Mesenchymal stem cell (in vitro differentiated cells and primary cell): ENCODE results near the gene AGXT.

ENCODE experiments used
- DNase-seq: peaks from one replicate; pipeline ENCODE4 v3.0.0-alpha.2; 2013
- H2AFZ ChIP-seq: one replicate; pipeline ENCODE4 v1.6.1; 2013; ENCODE audit warnings: low read depth, mild to moderate bottlenecking, control low read depth, inconsistent platforms, low read length, moderate library complexity
- H2AK5ac ChIP-seq: 2 replicates; pipeline ENCODE4 v1.6.1; 2013; ENCODE audit warnings: low read length, moderate library complexity, mild to moderate bottlenecking, inconsistent platforms; ENCODE audit not compliant: severe bottlenecking
- H2BK120ac ChIP-seq: one replicate; pipeline ENCODE4 v1.6.1; 2013; ENCODE audit warnings: low read depth, mild to moderate bottlenecking, inconsistent platforms, low read length, moderate library complexity
- H2BK12ac ChIP-seq, 2 experiments: one replicate each; pipeline ENCODE4 v1.6.1; 2013; ENCODE audit warnings: inconsistent platforms in 2 of 2, low read length in 2 of 2, mild to moderate bottlenecking in 2 of 2, moderate library complexity in 2 of 2, control low read depth in 1 of 2
- H2BK15ac ChIP-seq: one replicate; pipeline ENCODE4 v1.6.1; 2013; ENCODE audit warnings: mild to moderate bottlenecking, low read depth, inconsistent platforms; ENCODE audit not compliant: poor library complexity, severe bottlenecking
- H2BK5ac ChIP-seq: 2 replicates; pipeline ENCODE4 v1.6.1; 2013; ENCODE audit warnings: low read depth, mild to moderate bottlenecking, low read length, control low read depth, inconsistent platforms; ENCODE audit not compliant: poor library complexity, severe bottlenecking
- H3K14ac ChIP-seq, 2 experiments: one replicate each; pipeline ENCODE4 v1.6.1; 2013; ENCODE audit warnings: inconsistent platforms in 2 of 2, low read length in 2 of 2, control low read depth in 1 of 2, mild to moderate bottlenecking in 1 of 2, moderate library complexity in 1 of 2
- H3K18ac ChIP-seq, 2 experiments: one replicate each; pipeline ENCODE4 v1.6.1; 2013; ENCODE audit warnings: inconsistent platforms in 2 of 2, low read length in 2 of 2, control low read depth in 1 of 2, low read depth in 1 of 2, mild to moderate bottlenecking in 1 of 2
- H3K23ac ChIP-seq, 2 experiments: one replicate each; pipeline ENCODE4 v1.6.1; 2013; ENCODE audit warnings: inconsistent platforms in 2 of 2, low read length in 2 of 2, mild to moderate bottlenecking in 2 of 2, moderate library complexity in 2 of 2, control low read depth in 1 of 2
- H3K27ac ChIP-seq: 2 replicates; pipeline ENCODE4 v1.5.1; 2013; ENCODE audit warnings: mild to moderate bottlenecking, moderate library complexity, low read length, control low read depth, inconsistent platforms; ENCODE audit not compliant: poor library complexity, severe bottlenecking
- H3K27me3 ChIP-seq, 2 experiments: 2 replicates each; pipeline versions ENCODE4 v1.6.1 to v1.7.0; 2013; ENCODE audit warnings: low read length in 2 of 2, mild to moderate bottlenecking in 2 of 2, moderate library complexity in 2 of 2, control low read depth in 1 of 2, inconsistent platforms in 1 of 2; ENCODE audit not compliant: control insufficient read depth in 1 of 2, insufficient read depth in 1 of 2
- H3K36me3 ChIP-seq, 2 experiments: 2 replicates each; pipeline versions ENCODE4 v1.6.1 to v1.7.0; 2013; ENCODE audit warnings: low read length in 2 of 2, control low read depth in 1 of 2, inconsistent platforms in 1 of 2, low read depth in 1 of 2, mild to moderate bottlenecking in 1 of 2; ENCODE audit not compliant: insufficient read depth in 2 of 2, control insufficient read depth in 1 of 2
- H3K4ac ChIP-seq, 2 experiments: one replicate each; pipeline ENCODE4 v1.6.1; 2013; ENCODE audit warnings: inconsistent platforms in 2 of 2, low read length in 2 of 2, mild to moderate bottlenecking in 2 of 2, moderate library complexity in 2 of 2, control low read depth in 1 of 2, low read depth in 1 of 2
- H3K4me1 ChIP-seq: 2 replicates; pipeline ENCODE4 v1.6.1; 2013; ENCODE audit warnings: low read depth, low read length, control low read depth; ENCODE audit not compliant: control insufficient read depth, insufficient read depth
- H3K4me2 ChIP-seq: 2 replicates; pipeline ENCODE4 v1.6.1; 2013; ENCODE audit warnings: low read length, mild to moderate bottlenecking, inconsistent platforms; ENCODE audit not compliant: poor library complexity, severe bottlenecking
- H3K4me3 ChIP-seq, 2 experiments: 2 replicates each; pipeline versions ENCODE4 v1.5.1 to v1.7.0; 2013; ENCODE audit warnings: low read length in 2 of 2, mild to moderate bottlenecking in 2 of 2, control low read depth in 1 of 2, low read depth in 1 of 2; ENCODE audit not compliant: insufficient read depth in 1 of 2
- H3K79me1 ChIP-seq: replicated peaks from 2 replicates; pipeline ENCODE4 v1.6.1; 2013; ENCODE audit warnings: mild to moderate bottlenecking, control low read depth, low read length, inconsistent platforms; ENCODE audit not compliant: poor library complexity, severe bottlenecking
- H3K9ac ChIP-seq: 2 replicates; pipeline ENCODE4 v1.7.0; 2013; ENCODE audit warnings: mild to moderate bottlenecking, low read length, moderate library complexity
- H3K9me3 ChIP-seq: 2 replicates; pipeline ENCODE4 v1.7.0; 2013; ENCODE audit warnings: mild to moderate bottlenecking, low read length; ENCODE audit not compliant: control insufficient read depth
- H4K8ac ChIP-seq: one replicate; pipeline ENCODE4 v1.6.1; 2013; ENCODE audit warnings: inconsistent platforms, mild to moderate bottlenecking, low read length, moderate library complexity
- H4K91ac ChIP-seq: one replicate; pipeline ENCODE4 v1.6.1; 2013; ENCODE audit warnings: mild to moderate bottlenecking, low read length, inconsistent platforms
- WGBS: methylation state at CpG from one replicate; pipeline ENCODE4 v1.1.7; 2013; ENCODE audit warnings: mixed read lengths; 5-methylcytosine and 5-hydroxymethylcytosine counted together

AGXT gene

GRCh38 chr2:240825476-240825875, 43.1 kb upstream of the AGXT start:
- H2AK5ac ChIP-seq = no peak overlapping the region
- no peak overlapping the region for H3K23ac ChIP-seq
- H3K4me2 ChIP-seq = no peak overlapping the region
- H3K27ac ChIP-seq = no peak overlapping the region
- WGBS = 76% methylated on average over 3 of the region's 4 CpGs
- DNase-seq = no peak
- H3K79me1 ChIP-seq = no peaks in the 10 kb centered on the region
- H2AFZ ChIP-seq = no peak overlapping the region
- H3K9ac ChIP-seq = no peak overlapping the region
- H3K9me3 ChIP-seq = peaks cover 18% of the 10 kb centered on the region
- peaks cover 5% of the 10 kb centered on the region for H3K4me1 ChIP-seq
- no peak overlapping the region for H3K4me3 ChIP-seq
- no peak overlapping the region for H4K8ac ChIP-seq
- H3K36me3 ChIP-seq = no peaks in the 10 kb centered on the region
- no peak overlapping the region for H2BK12ac ChIP-seq
- H2BK120ac ChIP-seq = no peak overlapping the region
- H3K4ac ChIP-seq = no peak overlapping the region
- H3K14ac ChIP-seq = no peak overlapping the region
- H2BK5ac ChIP-seq = no peak overlapping the region
- no peak overlapping the region for H4K91ac ChIP-seq
- no peak overlapping the region for H2BK15ac ChIP-seq
- peaks cover 73 to 98% of the 10 kb centered on the region in 2 experiments for H3K27me3 ChIP-seq
- no peak overlapping the region for H3K18ac ChIP-seq

- H4K8ac ChIP-seq = no peak overlapping the region
- 10% methylated on average over 25 of the region's 27 CpGs for WGBS
These were observed 36.9 kb upstream of the AGXT start for GRCh38 chr2:240831594-240832204.

GRCh38 chr2:240832205-240832727, 36.4 kb upstream of the AGXT start:
- peaks cover 50 to 91% of the 10 kb centered on the region in 2 experiments for H3K27me3 ChIP-seq
- H4K91ac ChIP-seq = no peak overlapping the region
- H3K4ac ChIP-seq = no peak overlapping the region
- H3K36me3 ChIP-seq = no peaks in the 10 kb centered on the region
- no peak overlapping the region for H2AK5ac ChIP-seq
- H3K4me1 ChIP-seq = peaks cover 8% of the 10 kb centered on the region
- no peaks in the 10 kb centered on the region for H3K9me3 ChIP-seq
- no peak overlapping the region for H2AFZ ChIP-seq
- no peak overlapping the region for H3K23ac ChIP-seq
- no peak overlapping the region for H3K9ac ChIP-seq
- no peak overlapping the region for H3K18ac ChIP-seq
- H2BK15ac ChIP-seq = no peak overlapping the region
- DNase-seq = peak; percentile 81
- no peak overlapping the region for H3K4me3 ChIP-seq
- no peak overlapping the region for H3K27ac ChIP-seq
- no peak overlapping the region for H2BK120ac ChIP-seq
- no peaks in the 10 kb centered on the region for H3K79me1 ChIP-seq
- H3K4me2 ChIP-seq = peak overlapping the region; percentile 53
- WGBS = 10% methylated on average over 54 of the region's 54 CpGs
- no peak overlapping the region for H2BK5ac ChIP-seq
- no peak overlapping the region for H3K14ac ChIP-seq
- H4K8ac ChIP-seq = no peak overlapping the region
- no peak overlapping the region for H2BK12ac ChIP-seq

More at GRCh38 chr2:240831594-240832204, 36.9 kb upstream of the AGXT start:
- Histone ChIP-seq H3K27ac (no peak overlapping the region), H2BK12ac (no peak overlapping the region), H2BK120ac (no peak overlapping the region), H2AK5ac (no peak overlapping the region), H2AFZ (no peak overlapping the region), H3K9ac (no peak overlapping the region), H3K4me1 (peaks cover 8% of the 10 kb centered on the region), H3K36me3 (no peaks in the 10 kb centered on the region), H3K4ac (no peak overlapping the region), H3K27me3 (peaks cover 51 to 91% of the 10 kb centered on the region in 2 experiments), H2BK5ac (no peak overlapping the region), H3K4me3 (no peak overlapping the region), H3K79me1 (no peaks in the 10 kb centered on the region), H4K91ac (peak overlapping the region; percentile 81), H3K9me3 (no peaks in the 10 kb centered on the region), H3K23ac (no peak overlapping the region), H3K18ac (no peak overlapping the region), H3K14ac (no peak overlapping the region), H2BK15ac (no peak overlapping the region), H3K4me2 (peak overlapping the region; percentile 53)
- no peak for DNase-seq

- Histone ChIP-seq H2BK120ac (no peak overlapping the region), H3K9me3 (no peaks in the 10 kb centered on the region), H3K27ac (no peak overlapping the region), H3K14ac (no peak overlapping the region), H3K23ac (no peak overlapping the region), H3K36me3 (no peaks in the 10 kb centered on the region), H3K79me1 (no peaks in the 10 kb centered on the region), H3K27me3 (peaks cover 50 to 91% of the 10 kb centered on the region in 2 experiments), H2AK5ac (no peak overlapping the region), H4K8ac (no peak overlapping the region), H2BK12ac (no peak overlapping the region), H3K4ac (no peak overlapping the region), H3K18ac (no peak overlapping the region), H4K91ac (no peak overlapping the region), H2BK15ac (no peak overlapping the region), H2AFZ (no peak overlapping the region), H3K4me1 (peaks cover 8% of the 10 kb centered on the region), H3K4me3 (peak overlapping the region in 1 of 2 experiments; percentile 7), H3K9ac (no peak overlapping the region), H2BK5ac (no peak overlapping the region), H3K4me2 (no peak overlapping the region)
- WGBS = 90% methylated on average over 13 of the region's 13 CpGs
- DNase-seq = no peak
These were observed 35.6 kb upstream of the AGXT start for GRCh38 chr2:240832921-240833494.
